ENCODE measurements around the gene URI1. TPM values are rescaled to one million over a fixed set of nuclear protein-coding genes. Genes with fewer than 3 reads are reported as not detected.

The URI1 gene
- total RNA-seq, 2 donors from 2014 or later = 38.2 to 60.7 TPM

- 85 to 89% methylated on average over 4 of the region's 4 CpGs for WGBS, 2 donors
- H3K36me3 ChIP-seq (replicated peaks in 1 of 2; ENCODE audit: insufficient read depth in 1 of 2, low read depth in 2 of 2) = no peaks in the 10 kb centered on the region
- no peak overlapping the region for H3K4me3 ChIP-seq
- no peaks in the 10 kb centered on the region for H3K4me1 ChIP-seq
- TF ChIP-seq CTCF (IDR thresholded peaks at IDR 0.05) (no peak), POLR2A (IDR thresholded peaks at IDR 0.05) (no peak)
- no peaks in the 10 kb centered on the region for H3K9me3 ChIP-seq
- no peak for ATAC-seq
- DNase-seq = no peak
- H3K27me3 ChIP-seq = no peaks in the 10 kb centered on the region
- H3K27ac ChIP-seq = no peak overlapping the region
- intact Hi-C loops (cut with DNase I) = no loop called here
Measured at GRCh38 chr19:30001791-30002190, 59.8 kb downstream of the URI1 start.

GRCh38 chr19:30003866-30004265, 61.8 kb downstream of the URI1 start:
- Histone ChIP-seq H3K4me1 (no peaks in the 10 kb centered on the region), H3K27ac (no peak overlapping the region), H3K4me3 (no peak overlapping the region), H3K36me3 (replicated peaks in 1 of 2; ENCODE audit: insufficient read depth in 1 of 2, low read depth in 2 of 2) (peaks cover 0 to under 1% of the 10 kb centered on the region in 2 donors), H3K9me3 (no peaks in the 10 kb centered on the region), H3K27me3 (no peaks in the 10 kb centered on the region)
- 45 to 46% methylated on average over 6 of the region's 6 CpGs for WGBS, 2 donors
- no peak for ATAC-seq
- DNase-seq = no peak
- intact Hi-C loops (cut with DNase I) = no loop called here
- no peak for TF ChIP-seq POLR2A (IDR thresholded peaks at IDR 0.05)

- H3K27ac ChIP-seq = no peak overlapping the region
- DNase-seq = no peak
- intact Hi-C loops (cut with DNase I) = no loop called here
- TF ChIP-seq CTCF (IDR thresholded peaks at IDR 0.05) = no peak
- no peak for TF ChIP-seq POLR2A (IDR thresholded peaks at IDR 0.05)
- H3K4me3 ChIP-seq = no peak overlapping the region
- H3K27me3 ChIP-seq = no peaks in the 10 kb centered on the region
- no peak for ATAC-seq
- peaks cover 0 to 5% of the 10 kb centered on the region in 2 donors for H3K36me3 ChIP-seq (replicated peaks in 1 of 2; ENCODE audit: insufficient read depth in 1 of 2, low read depth in 2 of 2)
- WGBS, 2 donors = 96 to 97% methylated on average over 1 of the region's 1 CpG
- no peaks in the 10 kb centered on the region for H3K9me3 ChIP-seq
- H3K4me1 ChIP-seq = no peaks in the 10 kb centered on the region
Measured at GRCh38 chr19:30004403-30004802, 62.4 kb downstream of the URI1 start.

GRCh38 chr19:30006207-30006606, 64.2 kb downstream of the URI1 start:
- intact Hi-C loops (cut with DNase I) = no loop called here
- H3K27me3 ChIP-seq = no peaks in the 10 kb centered on the region
- no peak for ATAC-seq

GRCh38 chr19:30008169-30008568, 66.1 kb downstream of the URI1 start:
- WGBS, 2 donors = 89 to 93% methylated on average over 2 of the region's 2 CpGs
- ATAC-seq (no peak), DNase-seq (no peak)
- H3K4me1 ChIP-seq = no peaks in the 10 kb centered on the region
- H3K36me3 ChIP-seq (replicated peaks in 1 of 2; ENCODE audit: insufficient read depth in 1 of 2, low read depth in 2 of 2) = peaks cover 0 to 8% of the 10 kb centered on the region in 2 donors
- H3K9me3 ChIP-seq = no peaks in the 10 kb centered on the region
- intact Hi-C loops (cut with DNase I) = no loop called here
- no peak overlapping the region for H3K27ac ChIP-seq
- H3K4me3 ChIP-seq = no peak overlapping the region
- H3K27me3 ChIP-seq = no peaks in the 10 kb centered on the region
- no peak for TF ChIP-seq POLR2A (IDR thresholded peaks at IDR 0.05)
- TF ChIP-seq CTCF (IDR thresholded peaks at IDR 0.05) = no peak

More at GRCh38 chr19:30006207-30006606, 64.2 kb downstream of the URI1 start:
- no peak for TF ChIP-seq CTCF (IDR thresholded peaks at IDR 0.05)
- TF ChIP-seq POLR2A (IDR thresholded peaks at IDR 0.05) = no peak
- Histone ChIP-seq H3K36me3 (replicated peaks in 1 of 2; ENCODE audit: insufficient read depth in 1 of 2, low read depth in 2 of 2) (peaks cover 0 to 8% of the 10 kb centered on the region in 2 donors), H3K4me3 (no peak overlapping the region), H3K4me1 (no peaks in the 10 kb centered on the region), H3K27ac (no peak overlapping the region), H3K9me3 (no peaks in the 10 kb centered on the region)
- no peak for DNase-seq
- WGBS, 2 donors = 90 to 96% methylated on average over 4 of the region's 4 CpGs

Measured in body of pancreas (tissue), 4 donors.